Measurements from ENCODE around the gene PRKG1. TPM values are rescaled to one million over a fixed set of nuclear protein-coding genes. Genes with fewer than 3 reads are reported as not detected.

PRKG1 gene
- polyA plus RNA-seq, 3 donors, result not detected

- no peaks in the 10 kb centered on the region for H3K4me1 ChIP-seq (ENCODE audit: control insufficient read depth in 1 of 2, insufficient read depth in 2 of 2, low read length in 2 of 2)
- H3K27me3 Mint-ChIP-seq (ENCODE audit: low read depth in 3 of 3), result no peaks in the 10 kb centered on the region
- peaks cover 1 to 11% (median 7%) of the 10 kb centered on the region in 7 donors for H3K9me3 Mint-ChIP-seq
- no peak overlapping the region for H3K9ac ChIP-seq (ENCODE audit: insufficient read depth, low read length, poor library complexity, severe bottlenecking)
- no peak overlapping the region for H3K4me3 ChIP-seq (replicated peaks in 1 of 3; ENCODE audit: low read depth in 2 of 3, low read length in 3 of 3)
- H3K9me3 ChIP-seq (replicated peaks in 1 of 2; ENCODE audit: control insufficient read depth in 1 of 2, insufficient read depth in 1 of 2, low read length in 2 of 2), result peaks cover 11% of the 10 kb centered on the region in 2 donors
- H3K79me2 ChIP-seq (ENCODE audit: insufficient read depth, low read length), result no peaks in the 10 kb centered on the region
- H3K36me3 ChIP-seq (replicated peaks in 1 of 2; ENCODE audit: control insufficient read depth in 1 of 2, insufficient read depth in 2 of 2, low read length in 2 of 2), result no peaks in the 10 kb centered on the region
- no peak overlapping the region for H2AFZ ChIP-seq (ENCODE audit: insufficient read depth, low read depth, low read length, poor library complexity, severe bottlenecking)
- 100% methylated on average over 1 of the region's 3 CpGs for WGBS (ENCODE audit: insufficient coverage)
- DNase-seq, result no peak
- H3K27ac Mint-ChIP-seq, result no peak overlapping the region
- H3K36me3 Mint-ChIP-seq, result no peaks in the 10 kb centered on the region
- no peaks in the 10 kb centered on the region for H4K20me1 ChIP-seq (ENCODE audit: insufficient read depth, low read length)
- no peaks in the 10 kb centered on the region for H3K4me1 Mint-ChIP-seq
- TF ChIP-seq CTCF (IDR thresholded peaks at IDR 0.05), result no peak
- no peak overlapping the region for H3K27ac ChIP-seq (ENCODE audit: low read depth in 1 of 2, low read length in 2 of 2)
- intact Hi-C loops (cut with micrococcal nuclease), result no loop called here
- H3K4me3 Mint-ChIP-seq, result no peak overlapping the region
- no peak overlapping the region for H3K4me2 ChIP-seq (replicated peaks; ENCODE audit: extremely low read depth, low read length, poor library complexity, severe bottlenecking)
- H3K27me3 ChIP-seq (ENCODE audit: control insufficient read depth in 2 of 2, insufficient read depth in 2 of 2, low read length in 2 of 2), result no peaks in the 10 kb centered on the region
Observed at GRCh38 chr10:52187521-52188258, 1113.4 kb downstream of the PRKG1 start.

GRCh38 chr10:52191049-52191448, 1116.8 kb downstream of the PRKG1 start:
- no peak overlapping the region for H3K27ac ChIP-seq (ENCODE audit: low read depth in 1 of 2, low read length in 2 of 2)
- no peaks in the 10 kb centered on the region for H3K36me3 ChIP-seq (replicated peaks in 1 of 2; ENCODE audit: control insufficient read depth in 1 of 2, insufficient read depth in 2 of 2, low read length in 2 of 2)
- H4K20me1 ChIP-seq (ENCODE audit: insufficient read depth, low read length), result no peaks in the 10 kb centered on the region
- Mint-ChIP-seq H3K9me3 (peaks cover 0 to 3% (median 0%) of the 10 kb centered on the region in 7 donors), H3K27ac (no peak overlapping the region), H3K36me3 (no peaks in the 10 kb centered on the region), H3K4me3 (no peak overlapping the region), H3K27me3 (ENCODE audit: low read depth in 3 of 3) (no peaks in the 10 kb centered on the region), H3K4me1 (no peaks in the 10 kb centered on the region)
- no peaks in the 10 kb centered on the region for H3K27me3 ChIP-seq (ENCODE audit: control insufficient read depth in 2 of 2, insufficient read depth in 2 of 2, low read length in 2 of 2)
- no peak overlapping the region for H3K9ac ChIP-seq (ENCODE audit: insufficient read depth, low read length, poor library complexity, severe bottlenecking)
- no peaks in the 10 kb centered on the region for H3K4me1 ChIP-seq (ENCODE audit: control insufficient read depth in 1 of 2, insufficient read depth in 2 of 2, low read length in 2 of 2)
- H3K79me2 ChIP-seq (ENCODE audit: insufficient read depth, low read length), result no peaks in the 10 kb centered on the region
- no peak for DNase-seq
- no peak overlapping the region for H3K4me2 ChIP-seq (replicated peaks; ENCODE audit: extremely low read depth, low read length, poor library complexity, severe bottlenecking)
- TF ChIP-seq CTCF (IDR thresholded peaks at IDR 0.05), result no peak
- intact Hi-C loops (cut with micrococcal nuclease), result no loop called here
- no peaks in the 10 kb centered on the region for H3K9me3 ChIP-seq (replicated peaks in 1 of 2; ENCODE audit: control insufficient read depth in 1 of 2, insufficient read depth in 1 of 2, low read length in 2 of 2)
- no peak overlapping the region for H2AFZ ChIP-seq (ENCODE audit: insufficient read depth, low read depth, low read length, poor library complexity, severe bottlenecking)
- H3K4me3 ChIP-seq (replicated peaks in 1 of 3; ENCODE audit: low read depth in 2 of 3, low read length in 3 of 3), result no peak overlapping the region
- WGBS (ENCODE audit: insufficient coverage), result 85% methylated on average over 3 of the region's 5 CpGs
